Thyroid gland (tissue), 4 donors: ENCODE data around the gene ALDH1L1. TPM values are rescaled to one million over a fixed set of nuclear protein-coding genes. Genes with fewer than 3 reads are reported as not detected.

Experiments used
- DNase-seq, 2 donors: peaks; one replicate each; pipeline ENCODE4 v3.0.0-alpha.2; 2019
- H3K27ac ChIP-seq, 3 donors: fragments of 200-600 bp; sonication (generic); 1 replicate in 2 of 3; 2 replicates in 1 of 3; pipeline ENCODE4 v1.5.1; 2016 to 2019; ENCODE audit warnings: mild to moderate bottlenecking in 1 of 3, moderate library complexity in 1 of 3
- H3K27me3 ChIP-seq: fragments of 200-600 bp; sonication (generic); one replicate; pipeline ENCODE4 v1.5.1; 2019
- H3K36me3 ChIP-seq, 2 donors: fragments of 200-600 bp; sonication (generic); one replicate each; pipeline ENCODE4 v1.5.1; 2016 to 2019
- H3K4me1 ChIP-seq, 2 donors: fragments of 200-600 bp; sonication (generic); one replicate each; pipeline ENCODE4 v1.5.1; 2017 to 2019
- H3K4me3 ChIP-seq, 3 donors: fragments of 200-600 bp; sonication (generic); replicated peaks in 1 of 3; 1 replicate in 2 of 3; 2 replicates in 1 of 3; pipeline ENCODE4 v1.5.1; 2016; ENCODE audit warnings: mild to moderate bottlenecking in 1 of 3
- H3K9me3 ChIP-seq: fragments of 200-600 bp; sonication (generic); one replicate; pipeline ENCODE4 v1.5.1; 2017
- POLR2A ChIP-seq, 2 donors: fragments of 450-650 bp; IDR thresholded peaks; one replicate each; pipeline ENCODE4 v1.6.1; 2017; ENCODE audit warnings: antibody characterized with exemption in 2 of 2, mild to moderate bottlenecking in 2 of 2, moderate library complexity in 1 of 2
- WGBS, 2 donors: methylation state at CpG; one replicate each; pipeline ENCODE4 v1.1.5; 2017; 5-methylcytosine and 5-hydroxymethylcytosine counted together
- intact Hi-C: fragments of 100-400 bp; cut with DNase I; formaldehyde crosslinking; loops from one replicate; pipeline ENCODE4 v1.15.1; 2023
- total RNA-seq, 4 donors: library from RNA; depleted of rRNA; stranded (reverse); fragments of >200 nt; gene quantifications; one replicate each; pipeline ENCODE4 v1.2.3, GENCODE V29; 2016
- TF ChIP-seq, protein P1 (sequence below), 6 experiments: fragments of 200-600 bp in 3 of 6; fragments of 450-650 bp in 3 of 6; sonication (generic) in 3 of 6; IDR thresholded peaks; one replicate each; pipeline ENCODE4 v1.5.1; 2016 to 2019; ENCODE audit warnings: antibody characterized with exemption in 6 of 6, mild to moderate bottlenecking in 2 of 6, inconsistent platforms in 1 of 6, moderate library complexity in 1 of 6

The ALDH1L1 gene
- total RNA-seq, 4 donors from 2014 or later: 2.1 to 12.1 (median 6.1) TPM

- Histone ChIP-seq H3K27ac (no peak overlapping the region), H3K27me3 (no peaks in the 10 kb centered on the region), H3K4me3 (no peak overlapping the region), H3K4me1 (no peaks in the 10 kb centered on the region), H3K36me3 (no peaks in the 10 kb centered on the region), H3K9me3 (no peaks in the 10 kb centered on the region)
- WGBS, 2 donors: 60 to 93% methylated on average over 1 to 2 of the region's 2 CpGs
- intact Hi-C loops: no loop called here
- no peak for DNase-seq
- TF ChIP-seq, protein P1, sequence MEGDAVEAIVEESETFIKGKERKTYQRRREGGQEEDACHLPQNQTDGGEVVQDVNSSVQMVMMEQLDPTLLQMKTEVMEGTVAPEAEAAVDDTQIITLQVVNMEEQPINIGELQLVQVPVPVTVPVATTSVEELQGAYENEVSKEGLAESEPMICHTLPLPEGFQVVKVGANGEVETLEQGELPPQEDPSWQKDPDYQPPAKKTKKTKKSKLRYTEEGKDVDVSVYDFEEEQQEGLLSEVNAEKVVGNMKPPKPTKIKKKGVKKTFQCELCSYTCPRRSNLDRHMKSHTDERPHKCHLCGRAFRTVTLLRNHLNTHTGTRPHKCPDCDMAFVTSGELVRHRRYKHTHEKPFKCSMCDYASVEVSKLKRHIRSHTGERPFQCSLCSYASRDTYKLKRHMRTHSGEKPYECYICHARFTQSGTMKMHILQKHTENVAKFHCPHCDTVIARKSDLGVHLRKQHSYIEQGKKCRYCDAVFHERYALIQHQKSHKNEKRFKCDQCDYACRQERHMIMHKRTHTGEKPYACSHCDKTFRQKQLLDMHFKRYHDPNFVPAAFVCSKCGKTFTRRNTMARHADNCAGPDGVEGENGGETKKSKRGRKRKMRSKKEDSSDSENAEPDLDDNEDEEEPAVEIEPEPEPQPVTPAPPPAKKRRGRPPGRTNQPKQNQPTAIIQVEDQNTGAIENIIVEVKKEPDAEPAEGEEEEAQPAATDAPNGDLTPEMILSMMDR (IDR thresholded peaks at IDR 0.05): no peak
- no peak for TF ChIP-seq POLR2A (IDR thresholded peaks at IDR 0.05)
Observed at GRCh38 chr3:126155280-126155640, 25.1 kb downstream of the ALDH1L1 start.

DNA sequence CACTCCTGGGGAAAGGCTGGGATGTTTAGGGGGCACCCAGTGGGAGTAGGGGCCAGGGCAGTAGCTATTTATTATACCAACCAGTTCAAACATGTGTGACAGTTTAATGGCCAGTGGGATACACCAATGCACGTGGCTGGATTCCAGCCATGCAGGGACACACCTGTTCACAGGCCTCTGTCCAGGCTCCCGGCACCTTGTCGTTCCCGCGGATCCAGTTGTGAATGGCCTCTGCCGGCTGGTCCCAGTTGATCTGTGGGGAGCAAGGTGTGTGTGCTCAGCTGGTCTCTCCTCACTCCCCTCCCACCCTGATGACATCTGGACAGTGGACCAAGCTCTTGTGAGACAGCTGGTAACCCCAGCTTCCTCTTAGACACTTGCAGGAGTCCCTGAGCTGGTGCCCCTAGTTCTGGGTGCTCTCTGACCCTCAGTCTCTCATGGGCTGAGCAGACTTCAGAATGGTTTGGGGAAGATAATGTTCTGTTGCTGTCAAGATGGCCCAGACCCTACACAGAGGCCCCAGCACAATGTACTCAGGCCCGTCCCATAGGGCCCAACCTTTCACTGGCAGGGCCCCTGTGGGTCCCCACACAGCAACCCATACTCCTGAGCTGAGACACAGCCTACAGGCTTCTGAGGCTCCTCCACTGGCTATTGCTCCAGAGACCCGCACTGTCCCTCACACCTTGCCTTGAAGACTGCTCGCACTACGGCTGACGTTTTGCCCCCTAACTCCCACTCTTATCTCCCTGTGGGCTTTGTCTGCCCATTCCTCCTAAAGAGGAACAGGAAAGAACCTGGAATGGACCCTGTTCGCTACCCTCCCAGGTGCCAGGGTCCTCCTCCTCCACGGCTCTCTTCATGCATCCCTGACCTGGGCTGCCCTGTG is 25.8 kb downstream of the ALDH1L1 start:
- no peaks in the 10 kb centered on the region for H3K36me3 ChIP-seq
- TF ChIP-seq, protein P1 (IDR thresholded peaks at IDR 0.05): no peak
- TF ChIP-seq POLR2A (IDR thresholded peaks at IDR 0.05): no peak
- H3K4me1 ChIP-seq: no peaks in the 10 kb centered on the region
- H3K27ac ChIP-seq: no peak overlapping the region
- no peak overlapping the region for H3K4me3 ChIP-seq
- intact Hi-C loops: no loop called here
- no peaks in the 10 kb centered on the region for H3K27me3 ChIP-seq
- no peaks in the 10 kb centered on the region for H3K9me3 ChIP-seq
- DNase-seq: no peak
- WGBS, 2 donors: 86 to 94% methylated on average over 12 of the region's 13 CpGs

- no peaks in the 10 kb centered on the region for H3K36me3 ChIP-seq
- no peak for DNase-seq
- WGBS, 2 donors: 88 to 95% methylated on average over 4 to 6 of the region's 8 CpGs
- H3K27me3 ChIP-seq: no peaks in the 10 kb centered on the region
- TF ChIP-seq, protein P1 (IDR thresholded peaks at IDR 0.05): no peak
- TF ChIP-seq POLR2A (IDR thresholded peaks at IDR 0.05): no peak
- H3K27ac ChIP-seq: no peak overlapping the region
- no peak overlapping the region for H3K4me3 ChIP-seq
- intact Hi-C loops: no loop called here
- H3K4me1 ChIP-seq: no peaks in the 10 kb centered on the region
- H3K9me3 ChIP-seq: no peaks in the 10 kb centered on the region
Observed at GRCh38 chr3:126153695-126154360, 26.6 kb downstream of the ALDH1L1 start.

DNA sequence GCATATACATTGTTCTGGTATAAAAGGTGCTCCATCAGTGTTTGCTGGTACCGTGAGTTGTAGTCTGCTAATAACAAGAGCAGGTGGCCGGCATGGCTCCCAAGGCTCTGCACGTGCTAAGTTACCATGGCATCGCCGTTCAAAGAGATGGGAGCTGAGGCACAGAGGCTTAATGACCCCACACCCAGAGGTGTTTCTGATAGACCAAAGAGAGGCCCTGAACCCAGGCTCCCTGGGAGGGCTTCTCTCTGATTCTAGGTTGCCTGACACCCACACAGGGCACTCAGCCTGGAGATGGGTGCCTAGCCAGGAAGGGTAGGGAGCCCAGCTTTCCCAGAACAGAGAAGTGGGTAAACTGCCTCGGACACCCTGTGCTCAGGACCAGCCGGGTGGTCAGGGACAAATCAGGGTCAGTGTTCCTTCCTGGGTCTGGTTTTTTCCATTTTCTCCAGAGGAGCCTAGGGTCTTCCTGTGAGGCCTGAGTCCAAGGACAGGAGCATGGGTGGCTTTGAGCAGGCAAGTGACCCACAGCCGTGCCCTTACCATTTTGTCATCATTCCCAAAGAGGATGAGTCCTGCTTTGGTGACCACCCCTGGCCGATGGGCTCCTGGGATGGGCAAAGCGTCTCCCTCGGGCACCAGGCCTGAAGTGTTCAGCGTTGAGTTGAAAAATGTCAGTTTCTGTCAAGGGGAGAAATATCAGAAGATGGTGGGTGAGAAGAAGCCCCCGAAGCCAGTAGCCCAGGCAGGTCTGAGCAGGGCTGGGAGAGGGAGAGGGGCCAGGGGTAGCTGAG is 27.3 kb downstream of the ALDH1L1 start:
- H3K4me1 ChIP-seq: no peaks in the 10 kb centered on the region
- no peak overlapping the region for H3K4me3 ChIP-seq
- no peaks in the 10 kb centered on the region for H3K36me3 ChIP-seq
- H3K27ac ChIP-seq: no peak overlapping the region
- no peaks in the 10 kb centered on the region for H3K27me3 ChIP-seq
- DNase-seq: no peak
- no peak for TF ChIP-seq POLR2A (IDR thresholded peaks at IDR 0.05)
- TF ChIP-seq, protein P1 (IDR thresholded peaks at IDR 0.05): no peak
- intact Hi-C loops: no loop called here
- no peaks in the 10 kb centered on the region for H3K9me3 ChIP-seq
- 91 to 96% methylated on average over 11 to 12 of the region's 13 CpGs for WGBS, 2 donors
